AG09309 (cell line): ENCODE results near the gene CLIP4.

Experiments used
- DNase-seq: peaks from one replicate; pipeline ENCODE4 v3.0.0-alpha.2; 2010; ENCODE audit warnings: low read depth
- H3K4me3 ChIP-seq: 2 replicates; pipeline ENCODE4 v1.5.1; 2011; ENCODE audit warnings: mild to moderate bottlenecking, low read depth, low read length, moderate library complexity; ENCODE audit not compliant: control insufficient read depth
- CTCF ChIP-seq: IDR thresholded peaks from 2 replicates; pipeline ENCODE4 v1.5.1; 2011; ENCODE audit warnings: mild to moderate bottlenecking, low read depth, low read length, inconsistent platforms; ENCODE audit not compliant: insufficient read depth, control insufficient read depth; ENCODE audit errors: missing control alignments

Gene CLIP4

GRCh38 chr2:29182920-29183319 is 67.7 kb downstream of the CLIP4 start:
- DNase-seq = no peak
- TF ChIP-seq CTCF = no peak
- H3K4me3 ChIP-seq = no peak overlapping the region

- H3K4me3 ChIP-seq = no peak overlapping the region
- no peak for TF ChIP-seq CTCF
- DNase-seq = no peak
Measured at GRCh38 chr2:29184531-29184930, 69.3 kb downstream of the CLIP4 start.

GRCh38 chr2:29186817-29187216 is 71.6 kb downstream of the CLIP4 start:
- no peak overlapping the region for H3K4me3 ChIP-seq
- no peak for DNase-seq
- no peak for TF ChIP-seq CTCF

GRCh38 chr2:29187926-29188325 is 72.7 kb downstream of the CLIP4 start:
- H3K4me3 ChIP-seq = no peak overlapping the region
- TF ChIP-seq CTCF = no peak
- DNase-seq = no peak

- no peak for DNase-seq
- TF ChIP-seq CTCF = no peak
- no peak overlapping the region for H3K4me3 ChIP-seq
Measured at GRCh38 chr2:29189052-29189451, 73.8 kb downstream of the CLIP4 start.

GRCh38 chr2:29191817-29192216 is 76.6 kb downstream of the CLIP4 start:
- no peak for DNase-seq
- no peak for TF ChIP-seq CTCF
- H3K4me3 ChIP-seq = no peak overlapping the region

GRCh38 chr2:29192526-29192925 is 77.3 kb downstream of the CLIP4 start:
- no peak for DNase-seq
- H3K4me3 ChIP-seq = no peak overlapping the region
- TF ChIP-seq CTCF = no peak
